ENCODE measurements around the gene TFAP2B.

The TFAP2B gene

GRCh38 chr6:50848989-50849795, 30.5 kb downstream of the TFAP2B start:
- DNase-seq (ENCODE audit: low spot score): no peak

GRCh38 chr6:50849796-50850180, 31.1 kb downstream of the TFAP2B start:
- no peak for DNase-seq (ENCODE audit: low spot score)

DNA sequence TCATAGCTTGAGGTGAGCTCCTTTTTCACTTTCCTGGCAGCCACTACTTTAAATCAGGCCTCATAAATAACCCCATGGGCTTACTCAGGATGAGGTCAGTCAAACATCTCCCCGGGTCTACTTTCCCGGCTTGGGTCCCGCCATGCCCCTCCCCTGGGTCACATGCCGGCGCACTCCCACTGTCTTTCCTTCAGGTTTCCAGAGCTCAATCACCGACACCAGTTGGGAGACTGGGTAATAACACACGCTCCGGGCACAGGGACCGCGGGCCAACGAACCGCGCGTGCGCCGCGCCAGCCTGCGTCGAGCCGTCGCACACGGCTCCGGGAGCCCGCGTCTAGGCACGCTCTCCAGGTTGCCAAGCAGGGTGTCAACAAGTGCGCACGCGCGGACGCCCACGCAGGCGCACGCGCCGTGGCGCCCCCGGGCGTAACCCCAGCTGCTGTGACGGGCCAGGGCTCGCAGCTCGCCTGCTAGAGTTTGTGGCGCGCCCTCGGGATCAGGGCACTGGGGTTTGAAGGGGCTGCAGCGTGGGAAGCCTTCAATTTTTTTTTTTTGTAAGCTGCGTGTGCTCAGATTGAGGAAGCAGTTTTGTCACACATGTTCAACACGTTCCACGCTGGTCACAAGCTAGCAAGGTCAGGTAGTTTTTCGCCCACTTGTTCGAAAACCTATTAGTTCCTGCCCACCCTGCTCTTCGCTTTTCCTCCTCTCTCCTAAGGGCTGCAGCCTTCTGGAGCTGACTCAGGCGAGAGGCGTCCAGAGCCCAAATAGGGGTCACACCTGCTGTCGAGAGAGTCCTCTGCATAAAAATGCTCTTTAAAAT, 31.8 kb downstream of the TFAP2B start:
- no peak for DNase-seq (ENCODE audit: low spot score)

DNA sequence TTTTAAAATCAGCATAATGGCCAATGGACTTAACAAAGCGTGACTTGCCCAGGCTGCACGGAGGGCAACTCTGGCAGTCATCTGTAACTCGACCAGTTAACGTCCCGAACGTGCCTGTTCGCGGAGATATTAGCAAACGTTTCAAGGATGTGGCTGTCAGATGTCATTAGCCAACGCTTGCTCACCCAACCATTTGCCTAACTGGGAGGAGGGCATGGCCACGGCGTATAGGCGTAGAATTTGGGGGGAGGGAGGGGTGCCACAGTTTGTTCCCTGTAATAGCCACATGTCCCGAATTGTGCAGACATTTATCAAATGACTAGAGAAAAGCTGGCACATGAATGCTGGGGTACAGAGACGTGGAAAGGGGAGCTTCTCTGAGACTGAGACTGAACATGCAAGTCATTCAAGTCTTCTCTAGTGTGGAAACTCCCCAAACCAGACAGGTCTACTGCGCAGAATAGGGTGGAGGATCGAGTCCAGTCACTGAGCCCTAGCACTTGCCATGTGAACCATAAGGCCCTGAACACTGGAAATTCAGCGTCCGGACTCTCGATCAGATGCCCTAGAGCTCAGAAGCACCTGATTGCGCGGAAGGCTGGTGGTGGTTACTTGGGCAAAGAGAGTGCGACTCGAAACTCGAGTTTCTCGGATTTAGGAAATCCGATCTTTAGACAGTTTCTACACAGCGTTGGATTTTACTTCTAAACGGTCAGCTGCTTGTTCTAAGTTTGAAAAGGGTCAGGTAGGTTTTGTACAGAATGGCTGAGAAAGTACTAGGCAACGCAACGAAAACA, 32.6 kb downstream of the TFAP2B start:
- no peak for DNase-seq (ENCODE audit: low spot score)

GRCh38 chr6:50853939-50854338, 35.3 kb downstream of the TFAP2B start:
- no peak for DNase-seq (ENCODE audit: low spot score)

DNA sequence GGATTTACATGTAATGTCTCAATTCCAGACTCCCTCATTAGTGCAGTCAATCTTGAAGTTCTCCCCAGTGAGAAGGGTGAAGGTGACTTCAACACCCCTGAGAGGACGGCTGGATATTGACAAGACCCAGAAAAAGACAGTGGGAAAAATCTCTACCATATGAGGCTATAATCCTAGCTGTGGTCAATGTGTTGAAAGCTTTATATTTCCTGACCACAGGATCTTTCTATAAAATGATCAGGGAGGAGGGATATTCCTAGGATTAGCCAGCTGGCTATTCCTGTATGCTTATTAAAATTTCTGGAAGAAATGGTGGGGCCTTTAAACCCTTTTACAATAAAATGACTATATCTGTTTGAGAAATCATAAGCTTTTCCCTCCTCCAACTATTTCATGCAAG, 43.0 kb downstream of the TFAP2B start:
- DNase-seq (ENCODE audit: low spot score): no peak

DNA sequence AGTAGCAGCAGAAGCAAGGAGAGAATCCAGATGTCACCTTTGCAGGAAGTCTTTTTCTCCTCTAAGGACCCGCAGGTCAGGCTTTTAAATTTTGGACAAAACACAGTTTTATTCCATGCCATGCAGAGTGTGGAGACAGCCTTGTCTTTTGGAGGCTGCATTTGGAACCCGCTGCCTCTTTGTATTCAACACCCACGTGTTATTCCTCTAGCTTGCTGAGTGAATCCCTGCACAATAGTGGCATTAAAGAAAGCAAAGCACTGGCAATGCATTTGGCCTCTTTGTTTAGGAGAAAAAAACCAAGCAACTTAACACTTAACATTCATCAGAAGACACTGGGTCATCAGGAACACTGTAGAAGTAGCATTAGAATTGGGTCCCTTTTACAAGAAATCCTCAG, 43.5 kb downstream of the TFAP2B start:
- no peak for DNase-seq (ENCODE audit: low spot score)

- no peak for DNase-seq (ENCODE audit: low spot score)
These were observed 45.9 kb downstream of the TFAP2B start for GRCh38 chr6:50864601-50865000.

DNA sequence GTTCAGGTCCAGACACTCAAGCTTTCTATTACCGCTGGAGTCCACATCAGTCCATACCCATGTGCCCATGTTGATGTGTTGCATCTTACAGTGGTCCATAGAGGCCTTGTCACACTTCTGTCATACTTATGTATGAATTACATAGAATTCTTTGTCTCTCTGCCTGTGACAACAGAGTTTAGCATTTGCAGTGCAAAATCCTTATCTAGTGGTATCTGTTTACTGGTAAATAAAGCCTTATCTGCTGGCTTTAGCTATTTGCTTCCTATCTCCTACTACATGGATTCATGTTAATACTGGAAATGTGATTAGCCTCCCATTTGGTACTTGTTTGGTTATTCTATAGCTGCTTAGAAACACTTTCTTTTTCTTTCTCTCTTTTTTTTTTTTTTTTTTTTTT, 49.8 kb downstream of the TFAP2B start:
- DNase-seq (ENCODE audit: low spot score): no peak

GRCh38 chr6:50873167-50873566, 54.5 kb downstream of the TFAP2B start:
- no peak for DNase-seq (ENCODE audit: low spot score)

GRCh38 chr6:50884364-50884763, 65.7 kb downstream of the TFAP2B start:
- DNase-seq (ENCODE audit: low spot score): no peak

- no peak for DNase-seq (ENCODE audit: low spot score)
These were observed 68.4 kb downstream of the TFAP2B start for GRCh38 chr6:50887112-50887511.

- DNase-seq (ENCODE audit: low spot score): no peak
These were observed 70.8 kb downstream of the TFAP2B start for GRCh38 chr6:50889497-50889896.

DNA sequence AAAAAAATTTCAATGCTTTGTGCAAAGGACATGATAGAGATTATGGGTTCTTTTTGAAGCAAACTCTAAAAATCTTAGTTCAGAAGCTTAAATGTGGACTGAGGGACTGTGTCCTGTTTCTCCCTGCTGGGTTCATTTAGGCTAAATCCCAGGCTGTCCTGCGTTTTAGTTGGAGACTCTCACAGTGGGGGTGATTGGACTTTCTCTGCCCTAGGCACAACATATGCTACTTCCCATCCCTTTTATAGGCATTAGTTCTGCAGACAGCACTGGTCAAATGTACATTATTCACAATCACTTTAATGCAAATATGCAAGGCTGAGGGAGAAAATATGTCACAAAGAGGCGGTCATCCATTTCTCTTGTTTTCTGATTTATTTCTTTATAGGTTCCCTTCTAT, 71.3 kb downstream of the TFAP2B start:
- DNase-seq (ENCODE audit: low spot score): no peak

DNA sequence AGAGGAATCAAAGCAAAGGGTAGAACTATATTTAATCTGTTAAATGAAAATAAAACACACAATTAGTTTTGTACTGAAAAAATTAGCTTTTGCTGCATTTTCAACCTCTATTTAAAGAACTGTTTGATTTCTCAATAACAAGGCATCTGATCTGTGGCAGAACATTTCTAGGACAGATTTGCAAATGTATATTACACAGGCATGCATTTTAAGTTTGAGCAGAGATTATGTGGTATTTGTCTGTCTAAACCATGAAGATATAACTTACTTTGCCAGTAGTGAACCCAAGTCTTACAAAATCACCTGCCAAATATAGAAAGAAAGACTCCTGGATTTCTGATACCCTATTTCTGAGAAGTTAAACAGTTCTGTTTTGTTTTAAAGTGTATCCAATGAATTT, 71.9 kb downstream of the TFAP2B start:
- no peak for DNase-seq (ENCODE audit: low spot score)

- no peak for DNase-seq (ENCODE audit: low spot score)
These were observed 72.6 kb downstream of the TFAP2B start for GRCh38 chr6:50891290-50891689.

All from AG08396 (cell line).